Lung (tissue), 12 donors: ENCODE measurements around the gene PAFAH2. TPM values are rescaled to one million over a fixed set of nuclear protein-coding genes. Genes with fewer than 3 reads are reported as not detected.
A peak's percentile ranks its signal among the peaks of the same experiment; 100 is the strongest.

ENCODE experiments used
- ATAC-seq: fragments of 200-7000 bp; cut with Tn5 transposase; one replicate; pipeline ENCODE4 v1.9.1; 2020; ENCODE audit warnings: moderate number of reproducible peaks; ENCODE audit not compliant: insufficient read depth, low FRiP score
- DNase-seq, 3 donors: peaks; one replicate each; pipeline ENCODE4 v3.0.0-alpha.2; 2013 to 2017
- H3K27ac ChIP-seq, 2 donors: one replicate each; pipeline ENCODE4 v1.5.1; 2013; ENCODE audit warnings: mild to moderate bottlenecking in 2 of 2, moderate library complexity in 2 of 2, control low read depth in 1 of 2, inconsistent platforms in 1 of 2, low read depth in 1 of 2, low read length in 1 of 2
- H3K27me3 ChIP-seq, 3 donors: one replicate each; pipeline ENCODE4 v1.5.1; 2013; ENCODE audit warnings: low read length in 2 of 3; ENCODE audit not compliant: control insufficient read depth in 3 of 3, insufficient read depth in 3 of 3
- H3K36me3 ChIP-seq, 4 donors: one replicate each; pipeline ENCODE4 v1.5.1; 2013; ENCODE audit warnings: low read length in 4 of 4, mild to moderate bottlenecking in 1 of 4, moderate library complexity in 1 of 4; ENCODE audit not compliant: control insufficient read depth in 4 of 4, insufficient read depth in 4 of 4
- H3K4me1 ChIP-seq, 5 donors: one replicate each; pipeline ENCODE4 v1.5.1; 2013; ENCODE audit warnings: low read length in 5 of 5, mild to moderate bottlenecking in 2 of 5, moderate library complexity in 1 of 5; ENCODE audit not compliant: control insufficient read depth in 5 of 5, insufficient read depth in 5 of 5
- H3K4me3 ChIP-seq: one replicate; pipeline ENCODE4 v1.5.1; 2013; ENCODE audit warnings: mild to moderate bottlenecking, control low read depth, moderate library complexity
- H3K9ac ChIP-seq, 2 donors: one replicate each; pipeline ENCODE4 v1.5.1; 2013; ENCODE audit warnings: low read length in 2 of 2, control low read depth in 1 of 2; ENCODE audit not compliant: insufficient read depth in 1 of 2
- H3K9me3 ChIP-seq, 4 donors: one replicate each; pipeline ENCODE4 v1.5.1; 2013; ENCODE audit warnings: low read length in 3 of 4, mild to moderate bottlenecking in 1 of 4, moderate library complexity in 1 of 4; ENCODE audit not compliant: control insufficient read depth in 4 of 4, insufficient read depth in 3 of 4
- WGBS, 2 donors: extraction: QIAGEN DNeasy Blood & Tissue Kit; methylation state at CpG; one replicate each; pipeline ENCODE4 v1.1.7; 2013; 5-methylcytosine and 5-hydroxymethylcytosine counted together
- polyA plus RNA-seq, 2 donors: library from polyadenylated mRNA; stranded (reverse); fragments of 200-250 nt; gene quantifications; one replicate each; pipeline ENCODE4 v1.2.1, GENCODE V29; 2013
- total RNA-seq, 2 donors: library from RNA; depleted of rRNA in 1 of 2; stranded (reverse); fragments of >200 nt in 1 of 2; gene quantifications; one replicate each; pipeline ENCODE4 v1.2.1, GENCODE V29; 2014 to 2021
- TF ChIP-seq, protein P1 (sequence below): IDR thresholded peaks from 2 replicates; pipeline ENCODE4 v1.5.1; 2012; ENCODE audit warnings: mild to moderate bottlenecking; ENCODE audit errors: control extremely low read depth, extremely low read depth
- donor health status: control.
- donor health status: control.
- donor health status: Bipolar disorder and iron deficiency.
- donor health status: healthy.
- donor health status: DM: yes; HTN: yes; CAD: no.

PAFAH2 gene
- total and polyA plus RNA-seq, 4 donors = 6.5 to 15.2 (median 9.1) TPM

DNA sequence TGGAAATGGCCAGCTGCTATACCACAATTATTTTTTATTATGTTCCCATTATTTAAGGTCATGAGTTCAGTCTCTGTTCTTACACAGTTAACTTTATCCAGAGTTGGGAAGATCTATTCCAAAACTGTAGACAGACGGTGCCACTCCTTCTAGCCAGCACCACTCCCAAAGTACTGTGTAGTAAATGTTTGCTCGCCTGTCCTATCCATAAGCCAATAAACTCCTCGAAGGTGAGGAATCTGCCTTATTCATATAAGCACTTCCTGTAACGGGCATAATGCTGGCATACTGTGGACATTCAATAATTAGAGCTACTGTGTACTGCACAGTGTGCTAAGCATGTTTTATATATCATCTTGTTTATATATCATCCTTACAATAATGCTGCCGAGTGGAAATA lies 65.5 kb downstream of the PAFAH2 start:
- 71 to 81% methylated on average over 5 of the region's 5 CpGs for WGBS, 2 donors
- H3K4me3 ChIP-seq = no peak overlapping the region
- TF ChIP-seq, protein P1, sequence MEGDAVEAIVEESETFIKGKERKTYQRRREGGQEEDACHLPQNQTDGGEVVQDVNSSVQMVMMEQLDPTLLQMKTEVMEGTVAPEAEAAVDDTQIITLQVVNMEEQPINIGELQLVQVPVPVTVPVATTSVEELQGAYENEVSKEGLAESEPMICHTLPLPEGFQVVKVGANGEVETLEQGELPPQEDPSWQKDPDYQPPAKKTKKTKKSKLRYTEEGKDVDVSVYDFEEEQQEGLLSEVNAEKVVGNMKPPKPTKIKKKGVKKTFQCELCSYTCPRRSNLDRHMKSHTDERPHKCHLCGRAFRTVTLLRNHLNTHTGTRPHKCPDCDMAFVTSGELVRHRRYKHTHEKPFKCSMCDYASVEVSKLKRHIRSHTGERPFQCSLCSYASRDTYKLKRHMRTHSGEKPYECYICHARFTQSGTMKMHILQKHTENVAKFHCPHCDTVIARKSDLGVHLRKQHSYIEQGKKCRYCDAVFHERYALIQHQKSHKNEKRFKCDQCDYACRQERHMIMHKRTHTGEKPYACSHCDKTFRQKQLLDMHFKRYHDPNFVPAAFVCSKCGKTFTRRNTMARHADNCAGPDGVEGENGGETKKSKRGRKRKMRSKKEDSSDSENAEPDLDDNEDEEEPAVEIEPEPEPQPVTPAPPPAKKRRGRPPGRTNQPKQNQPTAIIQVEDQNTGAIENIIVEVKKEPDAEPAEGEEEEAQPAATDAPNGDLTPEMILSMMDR = no peak

DNA sequence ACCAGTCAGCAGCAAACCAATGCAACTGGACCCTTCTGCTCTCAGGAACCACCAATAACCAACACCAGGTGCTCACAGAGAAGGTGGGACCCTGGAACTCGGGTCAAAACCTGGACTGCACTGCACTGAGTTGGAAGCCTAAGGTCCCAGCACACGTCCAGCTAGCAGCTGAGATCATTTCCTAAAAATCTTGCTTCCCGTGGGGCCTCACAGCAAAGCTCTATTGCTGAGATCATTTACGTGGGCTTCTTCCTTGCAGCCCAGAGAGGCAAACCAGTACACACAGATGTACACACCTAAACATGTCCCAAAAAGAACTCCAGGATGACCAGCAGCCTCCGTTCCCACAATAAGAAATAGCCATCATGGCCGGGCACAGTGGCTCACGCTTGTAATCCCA lies 68.8 kb downstream of the PAFAH2 start:
- Histone ChIP-seq H3K36me3 (no peaks in the 10 kb centered on the region), H3K27me3 (peaks cover 0 to 12% (median 4%) of the 10 kb centered on the region in 3 donors), H3K27ac (no peak overlapping the region), H3K9me3 (no peaks in the 10 kb centered on the region), H3K4me1 (peaks cover 0 to 5% (median 3%) of the 10 kb centered on the region in 5 donors), H3K4me3 (no peak overlapping the region), H3K9ac (no peak overlapping the region)
- ATAC-seq (no peak), DNase-seq (no peak)
- TF ChIP-seq, protein P1 = no peak
- whole genome bisulfite sequencing, 2 donors = 85 to 90% methylated on average over 7 of the region's 7 CpGs

More for the DNA sequence above, 65.5 kb downstream of the PAFAH2 start:
- Histone ChIP-seq H3K9me3 (no peaks in the 10 kb centered on the region), H3K4me1 (peaks cover 0 to 4% (median 0%) of the 10 kb centered on the region in 5 donors), H3K36me3 (no peaks in the 10 kb centered on the region), H3K27ac (no peak overlapping the region), H3K9ac (no peak overlapping the region), H3K27me3 (no peaks in the 10 kb centered on the region)
- DNase-seq = no peak
- ATAC-seq = no peak

DNA sequence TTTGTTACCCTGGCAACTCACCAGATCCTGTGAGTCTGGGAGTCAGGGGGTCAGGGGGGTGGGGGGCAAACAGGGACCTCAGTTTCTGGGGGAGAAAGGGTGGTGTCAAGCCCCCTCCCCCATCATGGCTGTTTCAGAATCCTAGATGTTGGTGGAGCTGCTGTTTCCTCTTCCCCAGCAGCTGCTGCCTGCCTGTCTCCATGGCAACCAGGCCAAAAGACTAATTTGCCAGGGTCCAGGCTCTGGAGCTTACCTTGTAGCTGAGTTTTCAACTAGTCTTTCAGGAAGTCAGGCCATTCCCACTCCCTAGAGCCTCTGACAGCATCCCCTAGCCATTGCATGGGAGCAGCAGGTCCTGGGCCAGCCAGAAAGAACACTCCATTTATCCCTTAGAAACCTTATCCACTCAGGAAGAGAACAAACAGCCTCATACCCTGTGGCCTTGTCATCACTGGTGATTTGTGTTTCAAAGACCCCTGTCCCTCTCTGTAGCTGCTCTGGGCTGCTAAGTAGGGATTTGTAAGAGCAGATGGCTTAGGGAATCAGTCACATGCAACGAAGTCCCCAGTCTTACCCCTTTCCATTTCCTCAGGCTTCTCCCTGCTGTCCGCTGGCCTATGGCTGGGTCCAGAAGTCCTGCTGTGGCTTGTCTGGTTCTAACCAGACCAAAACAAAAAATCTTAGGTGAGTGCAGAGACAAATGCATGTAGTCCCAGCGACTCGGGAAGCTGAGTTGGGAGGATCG lies 70.2 kb downstream of the PAFAH2 start:
- 95 to 97% methylated on average over 5 of the region's 5 CpGs for WGBS, 2 donors
- Histone ChIP-seq H3K4me1 (peaks cover 0 to 14% (median 3%) of the 10 kb centered on the region in 5 donors), H3K9ac (no peak overlapping the region), H3K27me3 (peaks cover 0 to 20% (median 4%) of the 10 kb centered on the region in 3 donors), H3K9me3 (no peaks in the 10 kb centered on the region), H3K27ac (no peak overlapping the region), H3K36me3 (no peaks in the 10 kb centered on the region), H3K4me3 (no peak overlapping the region)
- no peak for ATAC-seq
- DNase-seq = peak; percentile 58 to 70 (median 61)
- TF ChIP-seq, protein P1 = no peak
